ENCODE measurements around the gene MARCOL.

Gene MARCOL

GRCh38 chr5:148238418-148238794, at the start of gene MARCOL:
TSS of gene MARCOL (plus strand) at chr5:148238525. CDS start at chr5:148238598, 73 bp downstream.
- TF ChIP-seq GATA3 (IDR thresholded peaks at IDR 0.05; ENCODE audit: low read depth, low read length) (no peak), GATA2 (IDR thresholded peaks at IDR 0.05; ENCODE audit: low read depth, low read length) (no peak)

GRCh38 chr5:148191010-148191409, 47.3 kb upstream of the MARCOL start:
- TF ChIP-seq GATA3 (IDR thresholded peaks at IDR 0.05; ENCODE audit: low read depth, low read length) (no peak), GATA2 (IDR thresholded peaks at IDR 0.05; ENCODE audit: low read depth, low read length) (no peak)

GRCh38 chr5:148193202-148193601, 45.1 kb upstream of the MARCOL start:
- TF ChIP-seq GATA2 (IDR thresholded peaks at IDR 0.05; ENCODE audit: low read depth, low read length) = no peak
- TF ChIP-seq GATA3 (IDR thresholded peaks at IDR 0.05; ENCODE audit: low read depth, low read length) = no peak

- TF ChIP-seq GATA2 (IDR thresholded peaks at IDR 0.05; ENCODE audit: low read depth, low read length) (no peak), GATA3 (IDR thresholded peaks at IDR 0.05; ENCODE audit: low read depth, low read length) (no peak)
These were observed 37.2 kb upstream of the MARCOL start for GRCh38 chr5:148201151-148201550.

- TF ChIP-seq GATA2 (IDR thresholded peaks at IDR 0.05; ENCODE audit: low read depth, low read length) = no peak
- no peak for TF ChIP-seq GATA3 (IDR thresholded peaks at IDR 0.05; ENCODE audit: low read depth, low read length)
These were observed 35.7 kb upstream of the MARCOL start, which contains the start of gene SPINK6 for GRCh38 chr5:148202531-148203203. TSS of gene SPINK6 (plus strand) at chr5:148203042. CDS start at chr5:148203097, 55 bp downstream.

GRCh38 chr5:148205044-148205806, 33.1 kb upstream of the MARCOL start:
- no peak for TF ChIP-seq GATA3 (IDR thresholded peaks at IDR 0.05; ENCODE audit: low read depth, low read length)
- TF ChIP-seq GATA2 (IDR thresholded peaks at IDR 0.05; ENCODE audit: low read depth, low read length) = no peak

GRCh38 chr5:148205865-148206264, 32.5 kb upstream of the MARCOL start:
- TF ChIP-seq GATA2 (IDR thresholded peaks at IDR 0.05; ENCODE audit: low read depth, low read length) (no peak), GATA3 (IDR thresholded peaks at IDR 0.05; ENCODE audit: low read depth, low read length) (no peak)

- TF ChIP-seq GATA3 (IDR thresholded peaks at IDR 0.05; ENCODE audit: low read depth, low read length) (no peak), GATA2 (IDR thresholded peaks at IDR 0.05; ENCODE audit: low read depth, low read length) (no peak)
These were observed 31.7 kb upstream of the MARCOL start for GRCh38 chr5:148206620-148207019.

GRCh38 chr5:148208226-148208625, 30.1 kb upstream of the MARCOL start:
- TF ChIP-seq GATA2 (IDR thresholded peaks at IDR 0.05; ENCODE audit: low read depth, low read length) = no peak
- no peak for TF ChIP-seq GATA3 (IDR thresholded peaks at IDR 0.05; ENCODE audit: low read depth, low read length)

GRCh38 chr5:148209151-148209770, 29.1 kb upstream of the MARCOL start:
- TF ChIP-seq GATA2 (IDR thresholded peaks at IDR 0.05; ENCODE audit: low read depth, low read length) (no peak), GATA3 (IDR thresholded peaks at IDR 0.05; ENCODE audit: low read depth, low read length) (no peak)

GRCh38 chr5:148214665-148215185, 23.6 kb upstream of the MARCOL start:
- TF ChIP-seq GATA3 (IDR thresholded peaks at IDR 0.05; ENCODE audit: low read depth, low read length) (no peak), GATA2 (IDR thresholded peaks at IDR 0.05; ENCODE audit: low read depth, low read length) (no peak)

GRCh38 chr5:148221508-148221907, 16.8 kb upstream of the MARCOL start:
- TF ChIP-seq GATA2 (IDR thresholded peaks at IDR 0.05; ENCODE audit: low read depth, low read length) (no peak), GATA3 (IDR thresholded peaks at IDR 0.05; ENCODE audit: low read depth, low read length) (no peak)

GRCh38 chr5:148224117-148224742, 14.1 kb upstream of the MARCOL start:
- TF ChIP-seq GATA2 (IDR thresholded peaks at IDR 0.05; ENCODE audit: low read depth, low read length) (no peak), GATA3 (IDR thresholded peaks at IDR 0.05; ENCODE audit: low read depth, low read length) (no peak)
